ENCODE data around the gene ANKMY1.

DNA sequence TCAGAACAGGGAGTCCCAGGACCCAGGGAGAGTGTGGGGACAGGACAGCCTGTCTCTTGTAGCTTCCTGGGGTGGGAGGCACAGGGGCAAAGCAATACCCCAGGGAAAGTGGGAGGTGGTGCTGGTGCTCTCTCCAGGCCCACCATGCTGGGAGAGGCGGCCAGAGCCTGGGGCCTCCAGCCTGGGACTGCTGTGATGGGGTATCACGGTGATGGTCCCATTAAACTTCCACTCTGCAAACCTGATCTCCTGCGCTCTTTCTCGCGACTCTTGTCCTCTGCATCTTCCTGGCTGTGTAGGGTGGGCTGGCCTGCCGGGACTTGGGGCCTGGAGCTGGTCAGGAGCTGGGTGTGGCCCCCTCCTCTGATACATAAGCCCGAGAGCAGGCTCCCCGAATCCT, 20.7 kb upstream of the ANKMY1 start:
- TF ChIP-seq POLR2A (IDR thresholded peaks at IDR 0.05): no peak
- TF ChIP-seq CTCF (IDR thresholded peaks at IDR 0.05): no peak
- no peak for TF ChIP-seq POLR2AphosphoS5 (IDR thresholded peaks at IDR 0.05)
